Caki2 (cell line): ENCODE data around the gene CAVIN4. TPM values are rescaled to one million over a fixed set of nuclear protein-coding genes. Genes with fewer than 3 reads are reported as not detected.

Experiments
- DNase-seq: peaks from one replicate; pipeline ENCODE4 v3.0.0-alpha.2; 2015; ENCODE audit warnings: low read depth
- in situ Hi-C: cut with HindIII; loops from 2 replicates; pipeline ENCODE4 v1.10.0; 2016; ENCODE audit warnings: low sequenced_read_pairs, low pct_unique_long_range_greater_than_20kb, mixed read lengths
- total RNA-seq: library from RNA; depleted of rRNA; stranded (reverse); fragments of >200 nt; shearing (Covaris generic); gene quantifications from 2 replicates; pipeline ENCODE4 v1.2.3, GENCODE V29; 2014; ENCODE audit warnings: low replicate concordance; rRNA removed

The CAVIN4 gene
- total RNA-seq: 0.74 TPM in 1 of 2 replicates, not detected in the other

DNA sequence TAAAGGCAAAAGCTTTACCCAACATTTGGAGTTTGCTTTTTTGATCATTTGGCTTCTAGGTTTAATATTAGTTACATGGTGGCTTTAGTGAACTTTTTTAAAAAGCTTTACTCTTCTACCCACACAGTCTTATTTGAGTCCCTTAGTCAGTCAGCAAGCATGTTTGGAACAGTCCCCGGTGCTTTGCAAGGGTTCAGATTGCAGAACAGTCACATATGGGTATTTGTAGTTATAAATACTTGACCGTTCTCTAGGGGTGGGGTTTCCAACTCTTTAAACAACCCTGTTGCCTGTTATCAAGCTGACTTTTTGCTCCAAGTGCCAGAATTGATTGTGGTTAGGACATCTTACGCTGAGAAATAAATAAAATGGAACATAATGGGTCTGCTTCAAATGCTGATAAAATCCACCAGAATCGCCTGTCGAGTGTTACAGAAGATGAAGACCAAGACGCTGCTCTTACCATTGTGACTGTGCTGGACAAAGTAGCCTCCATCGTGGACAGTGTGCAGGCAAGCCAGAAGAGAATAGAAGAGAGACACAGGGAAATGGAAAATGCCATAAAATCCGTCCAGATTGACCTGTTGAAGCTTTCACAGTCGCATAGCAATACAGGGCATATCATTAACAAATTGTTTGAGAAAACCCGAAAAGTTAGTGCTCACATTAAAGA is at the start of gene CAVIN4:
TSS of gene CAVIN4 (plus strand) at position 304 of the 673 bp plus-strand sequence. CDS start at position 369, 65 bp downstream.
- no peak for DNase-seq
- in situ Hi-C loops: no loop called here

DNA sequence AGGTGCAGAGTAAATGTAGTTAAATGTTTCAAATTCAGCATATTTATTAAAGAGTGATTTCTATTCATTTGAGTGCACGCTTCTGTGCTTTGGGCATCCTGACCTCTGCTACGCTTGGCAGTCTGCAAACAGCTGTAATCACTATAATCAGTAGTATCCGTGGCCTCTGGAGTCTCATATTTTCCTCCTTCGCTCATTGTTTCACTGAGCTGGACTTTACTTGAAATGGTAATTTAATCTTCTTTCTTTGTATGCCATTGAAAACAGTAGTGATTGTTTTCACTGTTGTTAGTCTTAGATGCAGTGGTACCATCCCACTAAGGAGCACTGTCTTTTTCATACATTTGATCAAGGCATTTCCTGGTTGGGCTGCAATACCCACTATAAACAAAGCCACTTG is 43.5 kb upstream of the CAVIN4 start:
- DNase-seq: no peak

GRCh38 chr9:100540327-100540726 is 37.6 kb upstream of the CAVIN4 start:
- in situ Hi-C loops: no loop called here
- no peak for DNase-seq

More for the DNA sequence above, 43.5 kb upstream of the CAVIN4 start:
- in situ Hi-C loops: no loop called here

- in situ Hi-C loops: no loop called here
Observed at GRCh38 chr9:100549048-100549447, 28.8 kb upstream of the CAVIN4 start.

GRCh38 chr9:100554935-100555401 is 22.9 kb upstream of the CAVIN4 start:
- in situ Hi-C loops: no loop called here
- DNase-seq: no peak

More at GRCh38 chr9:100549048-100549447, 28.8 kb upstream of the CAVIN4 start:
- no peak for DNase-seq

- in situ Hi-C loops: no loop called here
- DNase-seq: no peak
Observed at GRCh38 chr9:100555471-100555870, 22.4 kb upstream of the CAVIN4 start.

GRCh38 chr9:100557053-100557452 is 20.8 kb upstream of the CAVIN4 start:
- in situ Hi-C loops: no loop called here
- no peak for DNase-seq

DNA sequence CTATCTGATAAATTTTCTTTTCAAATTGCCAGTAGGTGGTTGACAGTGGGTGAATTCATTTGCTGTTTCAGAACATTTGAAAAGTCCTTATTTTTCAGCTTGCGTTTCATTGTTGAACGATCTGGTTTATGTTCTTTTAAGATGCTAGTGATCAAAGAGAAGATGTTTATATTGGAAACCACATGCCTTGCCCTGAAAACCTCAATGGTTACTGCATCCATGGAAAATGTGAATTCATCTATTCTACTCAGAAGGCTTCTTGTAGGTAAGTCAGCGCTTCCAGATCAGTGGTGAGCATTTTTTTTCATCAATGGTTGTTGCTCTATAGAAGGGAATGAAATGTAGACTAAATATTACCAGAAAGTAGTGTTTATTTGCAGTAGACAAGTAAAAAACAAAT is 16.6 kb upstream of the CAVIN4 start:
- in situ Hi-C loops: no loop called here
- DNase-seq: no peak

- no peak for DNase-seq
Observed at GRCh38 chr9:100567856-100568255, 10.0 kb upstream of the CAVIN4 start.

GRCh38 chr9:100573655-100574260 is 4.1 kb upstream of the CAVIN4 start:
- in situ Hi-C loops: no loop called here
- no peak for DNase-seq

More at GRCh38 chr9:100567856-100568255, 10.0 kb upstream of the CAVIN4 start:
- in situ Hi-C loops: no loop called here

- in situ Hi-C loops: no loop called here
- DNase-seq: no peak
Observed at GRCh38 chr9:100575006-100575405, 2.9 kb upstream of the CAVIN4 start.

DNA sequence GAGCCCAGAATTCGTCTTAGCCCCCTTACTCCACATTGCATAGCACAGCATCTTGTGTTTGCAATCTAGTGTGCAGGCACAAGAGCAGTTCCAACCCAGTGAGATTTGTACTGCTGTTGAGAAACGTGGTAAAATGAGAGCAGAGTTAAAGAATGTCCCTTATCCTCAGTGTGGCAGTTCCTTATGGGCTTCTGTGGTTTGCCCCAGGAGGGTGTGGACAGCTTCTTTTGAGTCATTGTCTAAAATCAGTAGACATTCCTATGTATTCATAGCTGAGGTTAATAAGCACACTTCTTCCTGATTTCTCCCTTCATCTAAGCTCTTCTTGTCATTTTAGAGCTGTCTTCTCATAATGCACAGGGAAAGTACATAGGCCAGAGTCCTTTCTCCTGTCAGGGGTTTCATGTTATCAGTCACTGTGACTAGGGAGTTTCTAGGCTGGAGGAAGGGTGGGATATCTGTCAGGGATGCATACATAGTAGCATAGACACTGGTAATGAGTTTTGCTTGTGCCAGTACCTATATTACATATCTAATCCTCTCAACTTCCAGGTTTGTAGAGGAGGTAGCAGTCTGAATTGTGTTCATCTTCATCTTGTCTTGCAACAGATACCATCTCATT is 2.0 kb upstream of the CAVIN4 start:
- in situ Hi-C loops: no loop called here
- DNase-seq: peak; percentile 67

- DNase-seq: no peak
- in situ Hi-C loops: no loop called here
Observed at GRCh38 chr9:100578610-100579009, 731 bp downstream of the CAVIN4 start.

GRCh38 chr9:100579665-100580064 is 1.8 kb downstream of the CAVIN4 start:
- no peak for DNase-seq
- in situ Hi-C loops: no loop called here

DNA sequence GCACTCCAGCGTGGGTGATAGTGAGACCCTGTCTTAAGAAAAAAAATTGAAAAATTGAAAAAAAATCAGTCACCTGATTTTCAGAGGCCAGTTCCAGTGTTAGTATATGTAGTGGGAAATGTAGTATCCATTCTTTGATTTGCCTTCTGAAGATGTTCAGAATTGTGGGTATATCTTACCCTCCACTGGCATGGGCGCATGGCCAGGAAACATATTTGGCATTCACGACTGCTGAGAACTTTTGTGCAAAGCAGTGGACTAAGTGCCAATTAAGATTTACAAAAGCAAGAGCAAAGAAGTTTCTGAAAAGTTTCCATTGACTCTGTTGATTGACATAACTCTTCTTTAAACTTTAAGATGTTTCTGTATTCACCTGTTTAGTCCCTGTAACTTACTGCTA is 2.4 kb downstream of the CAVIN4 start:
- DNase-seq: no peak
- in situ Hi-C loops: no loop called here

DNA sequence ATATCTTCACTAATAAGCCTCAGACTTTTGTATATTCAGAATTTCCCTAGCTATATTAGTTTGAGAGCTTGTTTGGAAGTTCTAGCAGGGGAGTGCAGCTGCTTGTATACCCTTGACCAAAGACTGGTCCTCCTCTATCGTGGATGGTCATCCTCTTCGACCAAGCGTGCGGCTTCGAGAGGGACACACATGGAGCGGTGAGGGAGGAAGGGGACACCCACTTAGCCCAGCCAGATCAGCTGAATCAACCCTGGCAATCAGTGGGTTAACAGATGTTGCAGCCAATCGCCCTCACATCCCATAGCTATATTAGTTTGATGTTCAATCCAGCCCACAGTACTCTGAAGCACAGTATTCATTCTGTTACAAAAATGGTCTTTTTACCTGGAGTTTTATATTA is 3.2 kb downstream of the CAVIN4 start:
- in situ Hi-C loops: no loop called here
- DNase-seq: no peak

GRCh38 chr9:100581661-100582060 is 3.8 kb downstream of the CAVIN4 start:
- DNase-seq: no peak
- in situ Hi-C loops: no loop called here

- in situ Hi-C loops: no loop called here
- DNase-seq: no peak
Observed at GRCh38 chr9:100583014-100583802, 5.3 kb downstream of the CAVIN4 start.

- in situ Hi-C loops: no loop called here
- DNase-seq: no peak
Observed at GRCh38 chr9:100584951-100585350, 7.1 kb downstream of the CAVIN4 start.
